ENCODE measurements around the gene TM4SF4.

The TM4SF4 gene

DNA sequence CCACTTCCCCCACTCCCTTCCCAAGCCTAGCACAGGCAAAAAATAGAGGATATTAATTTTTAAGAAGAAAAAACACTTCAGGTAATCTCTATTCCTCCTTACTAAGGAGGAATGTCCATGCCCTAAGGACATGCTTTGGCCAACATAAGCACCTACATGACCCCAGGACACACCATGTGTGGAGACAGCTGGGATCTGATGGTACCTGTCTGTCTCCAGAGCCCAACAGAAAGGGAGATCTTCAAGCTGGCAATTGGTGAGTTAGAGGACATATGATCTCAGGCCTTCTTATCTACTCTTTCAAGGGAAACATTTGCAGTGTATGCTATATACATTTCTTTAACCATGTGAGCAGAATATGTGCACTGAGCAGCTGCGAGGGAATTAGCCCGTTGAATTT lies 7.0 kb downstream of the TM4SF4 start:
- DNase-seq (ENCODE audit: low spot score): no peak

DNA sequence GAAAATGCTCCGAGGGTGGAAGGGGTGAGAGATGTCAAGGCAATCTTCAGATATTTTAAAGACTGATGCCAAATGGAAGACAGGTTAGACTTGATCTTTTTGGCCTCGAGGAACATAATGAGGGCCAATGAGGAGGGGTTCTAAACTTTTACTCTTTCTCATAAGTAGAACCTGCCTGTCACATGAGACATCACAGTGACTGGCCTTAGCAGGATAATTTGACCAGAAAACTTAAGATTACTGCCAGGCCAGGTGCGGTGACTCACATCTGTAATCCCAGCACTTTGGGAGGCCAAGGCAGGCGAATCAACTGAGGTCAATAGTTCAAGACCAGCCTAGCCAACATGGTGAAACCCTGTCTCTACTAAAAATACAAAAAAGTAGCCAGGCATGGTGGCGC lies 12.2 kb downstream of the TM4SF4 start:
- DNase-seq (ENCODE audit: low spot score): no peak

DNA sequence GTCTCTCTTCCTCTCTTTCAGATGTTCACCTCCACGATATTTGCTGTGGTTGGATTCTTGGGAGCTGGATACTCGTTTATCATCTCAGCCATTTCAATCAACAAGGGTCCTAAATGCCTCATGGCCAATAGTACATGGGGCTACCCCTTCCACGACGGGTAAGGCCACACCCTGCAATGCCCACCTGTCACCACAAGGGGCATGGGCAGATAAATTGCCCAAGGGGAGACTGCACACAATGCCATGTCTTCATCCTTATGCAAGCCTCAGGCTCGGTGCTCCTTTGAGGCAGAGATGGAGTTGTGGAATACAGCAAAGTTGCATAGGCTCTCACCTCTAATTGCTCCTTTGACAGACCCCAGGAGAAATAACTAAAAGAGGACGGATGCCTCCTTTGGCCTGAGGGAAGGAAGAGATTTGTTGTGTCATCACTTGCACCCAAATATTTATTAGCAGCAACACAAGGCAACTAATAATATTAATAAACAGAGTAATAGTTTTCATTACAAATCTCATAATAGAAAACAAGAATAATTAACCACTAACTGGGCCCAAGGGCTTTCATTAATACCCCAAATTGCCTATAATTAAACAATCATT lies 13.2 kb downstream of the TM4SF4 start:
- peak; percentile 41 for DNase-seq (ENCODE audit: low spot score)

DNA sequence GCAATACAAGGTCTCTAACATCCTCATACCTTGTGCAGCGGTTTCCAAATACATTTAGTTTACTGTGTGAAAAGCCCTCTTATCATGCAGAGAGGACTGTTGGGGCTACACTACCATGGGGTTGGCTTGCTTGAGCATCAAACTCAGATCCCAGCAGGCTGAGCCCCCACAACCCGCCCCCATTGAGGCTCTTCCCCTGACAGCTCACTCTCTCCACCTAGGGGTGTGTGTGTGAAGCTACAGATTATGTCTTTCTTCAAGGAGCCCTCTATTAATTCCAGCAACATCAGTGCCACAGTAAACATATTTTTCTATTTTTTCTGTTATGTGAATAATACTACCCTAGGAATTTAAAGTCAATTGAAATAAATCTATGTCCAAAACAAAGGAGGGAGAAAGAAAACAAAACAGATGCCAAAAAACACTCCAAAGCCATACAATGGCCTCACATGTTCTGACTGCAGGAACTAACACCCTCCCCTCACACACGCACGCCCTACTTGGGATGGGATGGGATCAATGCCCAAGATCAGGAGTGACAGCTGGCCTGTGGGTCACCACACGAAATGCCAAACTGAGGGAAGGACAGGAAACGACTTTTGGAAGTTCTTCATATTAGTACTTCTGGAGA lies 14.7 kb downstream of the TM4SF4 start:
- peak; percentile 30 for DNase-seq (ENCODE audit: low spot score)

DNA sequence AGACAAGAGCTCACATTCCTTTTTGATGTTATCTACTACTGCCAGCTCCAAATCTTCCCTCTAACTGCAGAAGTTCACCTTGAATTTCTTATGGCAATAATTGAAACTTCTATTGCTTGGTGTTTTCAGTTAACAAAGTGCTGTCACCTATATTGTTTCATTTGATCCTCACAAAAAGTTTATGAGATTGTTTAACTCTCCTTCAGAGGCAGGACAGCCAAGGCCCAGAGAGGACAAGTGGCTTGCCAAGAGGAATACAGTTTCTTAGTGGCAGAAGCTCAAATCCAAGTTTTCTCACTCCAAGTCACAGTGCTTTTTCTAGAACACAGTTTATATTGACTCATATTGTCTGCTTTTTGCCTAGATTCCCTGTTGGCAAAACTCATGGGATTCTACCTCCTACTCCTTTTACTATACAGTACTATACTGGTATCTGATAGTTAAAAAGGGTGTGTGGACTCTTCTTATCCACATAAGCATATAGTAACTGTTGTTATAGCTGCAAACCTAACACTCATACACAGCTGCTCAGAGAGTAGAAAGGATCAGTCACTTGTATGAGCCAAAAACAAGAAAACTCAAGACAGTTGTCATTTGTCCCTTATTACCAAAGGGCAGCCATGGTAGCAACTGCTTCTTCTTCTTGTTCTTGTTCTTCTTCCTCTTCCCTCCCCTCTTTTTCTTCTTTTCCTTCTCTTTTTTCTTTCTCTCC lies 15.9 kb downstream of the TM4SF4 start:
- DNase-seq (ENCODE audit: low spot score): no peak

DNA sequence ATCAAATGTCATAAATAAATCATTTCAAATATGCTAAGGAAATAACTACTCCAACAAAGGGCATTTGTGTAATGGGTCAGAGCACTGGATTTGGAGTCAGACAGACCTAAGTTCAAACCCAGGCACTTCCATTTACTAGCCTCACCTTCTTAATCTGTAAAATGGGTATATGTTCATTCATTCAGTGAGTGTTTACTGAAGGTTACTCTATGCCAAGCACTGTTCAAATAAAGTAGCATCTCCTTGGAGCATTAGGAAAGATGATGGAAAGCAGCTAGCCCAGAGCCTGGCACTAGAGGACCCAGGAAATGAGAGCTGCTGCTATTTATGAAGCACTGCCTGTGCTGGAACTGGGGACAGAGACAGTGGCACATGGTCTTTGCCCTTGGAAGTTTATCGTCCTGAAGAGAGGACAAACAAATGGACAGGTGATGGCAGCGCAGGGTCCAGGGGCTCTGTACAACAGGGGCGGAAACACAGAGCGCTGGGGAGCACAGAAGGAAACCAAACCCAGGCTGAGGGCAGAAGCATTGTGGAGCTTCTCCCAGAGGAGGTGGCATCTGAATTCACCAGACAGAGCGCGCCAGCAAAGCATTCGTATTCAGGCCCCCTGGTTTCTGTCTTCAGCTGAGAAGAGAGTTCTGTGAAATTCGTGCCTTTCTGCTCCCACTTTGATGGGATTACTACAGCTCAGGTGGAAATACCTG lies 19.0 kb downstream of the TM4SF4 start:
- DNase-seq (ENCODE audit: low spot score): no peak

DNA sequence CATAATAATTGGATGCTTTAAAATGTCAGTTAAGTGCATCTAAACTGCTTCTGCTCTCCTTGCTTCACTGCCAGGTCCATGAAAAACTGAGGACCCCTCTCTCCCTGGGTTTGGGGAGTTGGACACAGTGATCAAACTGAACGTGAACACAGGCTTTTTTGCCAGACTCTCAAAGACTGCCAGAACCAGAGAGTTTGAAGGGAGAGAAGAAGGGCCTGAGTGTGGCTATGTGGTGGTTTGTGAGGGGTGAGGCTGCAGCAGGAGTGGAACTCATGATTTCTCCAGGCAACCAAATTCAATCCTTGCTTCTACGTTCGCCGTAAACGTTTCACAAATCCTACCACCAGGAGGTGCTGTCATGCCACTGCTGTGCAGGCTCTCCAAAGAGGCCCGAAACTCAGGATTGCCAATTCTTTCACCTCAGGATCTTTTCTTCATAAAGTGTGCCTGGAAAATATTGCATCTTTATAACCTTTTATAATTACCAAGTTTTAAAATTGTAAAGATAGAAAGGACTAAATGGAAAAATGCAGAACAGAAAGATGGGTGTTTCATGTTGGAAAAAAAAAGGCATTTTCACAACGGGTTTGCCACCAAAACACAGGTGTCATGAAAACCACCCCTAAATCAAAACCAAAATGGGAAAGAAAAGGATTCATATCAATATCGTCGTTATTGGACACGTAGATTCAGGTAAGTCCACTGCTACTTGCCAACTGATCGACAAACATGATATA lies 19.7 kb downstream of the TM4SF4 start:
- DNase-seq (ENCODE audit: low spot score): peak; percentile 21

DNA sequence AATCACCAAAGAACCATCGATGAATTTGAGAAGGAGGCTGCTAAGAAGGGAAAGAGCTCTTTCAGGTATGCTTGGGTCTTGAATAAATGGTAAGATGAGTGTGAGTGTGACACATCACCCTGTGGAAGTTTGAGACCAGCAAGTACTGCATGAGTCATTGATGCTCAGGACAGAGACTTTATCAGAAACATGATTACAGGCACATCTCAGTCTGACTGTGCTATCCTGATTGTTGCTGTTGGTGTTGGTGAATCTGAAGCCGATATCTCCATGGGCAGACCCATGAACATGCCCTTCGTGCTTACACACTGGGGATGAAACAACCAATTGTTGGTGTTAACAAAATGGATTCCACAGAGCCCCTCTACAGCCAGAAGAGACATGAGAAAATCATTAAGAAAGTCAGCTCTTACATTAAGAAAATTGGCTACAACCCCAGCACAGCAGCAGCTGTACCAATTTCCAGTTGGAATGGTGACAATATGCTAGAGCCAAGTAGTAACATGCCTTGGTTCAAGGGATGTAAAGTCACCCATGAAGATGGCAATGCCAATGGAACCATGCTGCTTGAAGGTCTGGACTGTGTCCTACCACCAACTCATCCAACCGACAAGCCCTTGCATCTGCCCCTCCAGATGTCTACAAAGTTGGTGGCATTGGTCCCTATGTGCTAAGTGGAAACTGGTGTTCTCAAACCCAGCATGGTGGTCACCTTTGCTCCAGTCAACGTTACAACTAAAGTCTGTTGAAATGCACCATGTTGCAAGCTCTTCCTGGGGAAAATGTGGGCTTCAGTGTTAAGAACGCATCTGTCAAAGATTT lies 20.5 kb downstream of the TM4SF4 start:
- DNase-seq (ENCODE audit: low spot score): peak; percentile 58

DNA sequence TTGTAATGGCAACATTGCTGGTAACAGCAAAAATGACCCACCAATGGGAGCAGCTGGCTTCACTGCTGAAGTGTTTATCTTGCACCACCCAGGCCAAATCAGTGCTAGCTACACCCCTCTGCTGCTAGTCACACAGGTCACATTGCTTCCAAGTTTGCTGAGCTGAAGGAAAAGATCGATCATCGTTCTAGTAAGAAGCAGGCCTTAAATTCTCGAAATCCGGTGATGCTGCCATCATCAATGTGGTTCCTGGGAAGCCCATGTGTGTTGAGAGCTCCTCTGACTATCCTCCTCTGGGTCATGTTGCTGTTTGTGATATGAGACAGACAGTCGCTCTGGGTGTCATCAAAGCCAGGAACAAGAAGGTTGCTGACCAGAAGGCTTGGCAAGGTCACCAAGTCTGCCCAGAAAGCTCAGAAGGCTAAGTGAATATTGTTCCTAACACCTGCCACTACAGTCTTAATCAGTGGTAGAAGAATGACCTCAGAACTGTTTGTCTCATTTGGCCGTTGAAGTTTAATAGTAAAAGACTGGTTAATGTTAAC lies 21.2 kb downstream of the TM4SF4 start:
- no peak for DNase-seq (ENCODE audit: low spot score)

DNA sequence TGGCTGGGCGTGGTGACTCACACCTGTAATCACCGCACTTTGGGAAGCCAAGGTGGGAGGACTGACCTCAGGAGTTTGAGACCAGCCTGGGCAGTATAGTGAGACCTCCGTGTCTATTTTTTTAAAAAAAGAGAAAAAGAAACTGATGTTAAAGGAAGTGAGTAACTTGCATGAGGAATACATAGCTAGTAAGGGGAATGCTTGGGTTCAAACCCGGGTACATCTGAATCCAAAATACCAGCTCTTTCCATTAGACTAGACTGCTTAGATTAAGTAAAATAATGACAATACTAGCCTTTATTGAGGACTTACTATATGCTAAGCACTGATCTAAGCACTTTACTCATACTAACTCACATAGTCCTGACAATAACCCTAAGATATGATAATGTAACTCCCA lies 22.4 kb downstream of the TM4SF4 start:
- DNase-seq (ENCODE audit: low spot score): no peak

DNA sequence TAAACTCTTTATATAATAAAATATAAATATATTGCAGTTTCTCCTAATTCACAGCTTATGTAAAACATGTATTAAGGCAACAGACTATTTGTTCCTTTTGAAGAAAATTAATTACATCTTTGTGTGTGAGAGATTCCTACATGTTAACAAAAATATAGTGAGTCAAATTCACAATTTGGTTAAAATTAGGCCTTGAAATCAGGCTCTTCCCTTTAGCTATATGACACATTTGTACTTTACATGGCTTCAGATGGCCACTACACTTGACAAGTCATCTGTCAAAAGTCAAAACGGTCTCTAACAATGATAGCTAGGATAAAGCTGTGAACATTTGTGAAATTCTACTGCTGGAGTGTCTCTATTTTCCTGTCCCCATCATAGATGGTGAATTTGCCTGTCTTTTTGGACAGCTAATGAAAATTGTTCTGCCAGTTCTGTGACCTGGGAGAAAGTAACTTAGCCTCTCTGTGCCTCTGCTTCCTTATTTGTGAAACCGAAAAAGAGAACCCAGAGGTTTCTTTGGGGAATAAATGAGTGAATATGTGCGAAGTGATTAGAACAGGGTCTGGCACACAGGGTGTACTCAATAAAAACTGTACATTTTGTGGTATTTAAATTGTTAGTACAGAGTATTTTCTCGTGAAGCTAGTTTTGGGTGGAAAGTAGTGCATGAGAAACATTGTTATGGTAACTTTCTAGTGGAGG lies 23.6 kb downstream of the TM4SF4 start:
- no peak for DNase-seq (ENCODE audit: low spot score)

DNA sequence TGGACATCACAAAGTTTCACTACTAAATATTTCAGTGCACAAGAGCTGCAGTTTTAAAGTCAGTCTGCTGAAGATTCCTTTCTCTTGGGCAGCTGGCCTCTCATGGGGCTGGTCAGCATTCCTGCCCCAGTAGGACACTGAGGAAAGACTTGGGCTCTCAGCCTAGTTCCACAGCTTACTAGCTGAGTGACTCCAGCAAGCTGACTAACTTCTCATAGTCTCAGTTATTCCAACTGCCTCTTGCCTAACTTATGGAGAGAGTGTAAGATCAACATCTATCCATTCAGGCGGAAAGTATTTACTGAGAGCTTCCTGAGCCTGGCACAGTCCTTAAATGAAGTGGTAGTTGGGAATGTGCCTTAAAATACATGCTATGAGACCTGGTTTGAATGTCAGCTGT lies 27.0 kb downstream of the TM4SF4 start:
- no peak for DNase-seq (ENCODE audit: low spot score)

DNA sequence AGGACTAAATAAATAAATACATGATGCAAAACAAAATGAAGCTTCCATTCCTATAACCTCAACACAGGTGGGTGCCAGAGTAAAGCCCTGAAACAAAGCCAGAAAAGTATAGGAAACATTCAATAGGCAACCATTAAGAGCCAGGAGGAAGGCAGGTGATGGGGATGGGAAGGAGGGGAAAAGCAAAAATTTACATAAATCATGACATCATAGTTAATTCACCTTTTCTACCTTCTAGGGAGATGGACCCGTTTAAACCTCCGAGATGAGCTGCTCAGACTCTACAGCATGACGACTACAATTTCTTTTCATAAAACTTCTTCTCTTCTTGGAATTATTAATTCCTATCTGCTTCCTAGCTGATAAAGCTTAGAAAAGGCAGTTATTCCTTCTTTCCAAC lies 27.9 kb downstream of the TM4SF4 start:
- DNase-seq (ENCODE audit: low spot score): no peak

DNA sequence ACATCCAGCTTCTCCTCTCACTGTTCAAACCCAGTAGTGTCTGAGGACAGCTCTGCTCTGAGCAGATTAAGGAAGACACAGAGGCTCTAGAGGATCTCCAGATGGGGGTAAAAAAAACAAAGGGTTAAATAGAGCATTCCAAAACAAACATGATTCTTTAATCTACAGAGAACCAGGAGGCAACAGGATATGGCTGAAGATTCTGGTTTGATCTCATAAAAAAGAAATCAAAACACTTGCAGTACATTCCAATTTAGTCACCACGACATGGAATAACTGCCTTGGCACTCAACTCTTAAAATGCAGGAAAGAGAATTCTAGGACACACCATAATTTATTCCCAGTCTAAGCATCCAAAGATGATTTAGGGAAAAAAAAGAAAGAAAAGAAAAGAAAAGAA lies 32.0 kb downstream of the TM4SF4 start:
- DNase-seq (ENCODE audit: low spot score): no peak

DNA sequence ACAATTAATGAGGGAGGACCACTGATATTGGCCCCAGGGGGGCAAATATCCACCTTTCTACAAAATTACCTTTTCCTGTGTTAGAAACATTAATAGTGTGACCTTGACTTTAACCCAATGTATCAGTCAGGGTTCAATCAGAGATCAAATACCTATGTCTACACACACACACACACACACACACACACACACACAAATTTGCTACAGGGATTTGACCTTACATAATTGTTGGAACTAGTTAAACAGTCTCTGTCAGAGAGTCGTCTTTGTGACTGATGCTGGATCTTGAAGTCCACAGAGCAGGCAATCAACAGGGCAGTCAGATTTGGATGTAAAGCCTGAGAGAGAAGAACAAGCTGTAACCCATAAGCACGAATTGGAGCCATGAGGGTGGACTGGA lies 32.5 kb downstream of the TM4SF4 start:
- no peak for DNase-seq (ENCODE audit: low spot score)

DNA sequence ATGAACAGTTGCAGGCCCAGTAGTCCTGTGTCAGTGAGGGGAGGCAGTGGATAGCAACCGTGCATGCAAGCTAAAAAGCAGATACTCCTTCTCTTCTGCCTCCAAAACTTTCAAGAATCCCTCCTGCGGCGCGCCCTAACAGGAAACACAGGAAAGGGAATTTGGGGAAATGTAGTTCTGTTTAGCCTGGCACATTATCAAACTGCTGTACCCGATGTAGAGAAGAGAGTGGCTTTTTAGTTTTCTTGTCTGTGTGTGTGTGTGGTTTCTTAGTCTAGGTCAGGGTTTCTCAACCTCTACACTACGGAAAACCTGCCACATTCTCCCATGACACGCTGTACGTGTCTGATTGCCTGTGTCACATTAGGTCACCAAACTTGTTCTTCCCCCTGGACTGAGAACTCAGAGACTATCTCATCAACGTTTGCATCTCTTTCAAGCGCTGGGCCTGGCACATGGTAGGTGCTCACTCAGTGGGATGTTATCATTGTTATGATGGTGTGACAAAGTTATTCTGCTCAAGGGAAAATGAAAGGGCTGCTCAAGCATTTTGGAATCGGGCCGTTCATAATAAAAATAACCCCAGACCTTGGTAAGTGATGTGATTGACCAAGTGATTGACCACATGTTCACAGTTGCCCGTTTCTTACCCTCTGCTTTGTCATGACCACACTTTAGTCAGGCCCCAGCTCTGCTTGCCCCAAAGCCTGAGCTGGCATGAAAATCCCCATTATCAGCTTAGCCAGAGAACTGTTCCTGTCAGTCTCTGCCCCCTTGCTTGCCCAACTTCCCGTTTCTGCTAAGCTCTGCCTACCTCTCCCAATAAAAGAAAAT lies 33.2 kb downstream of the TM4SF4 start:
- no peak for DNase-seq (ENCODE audit: low spot score)

DNA sequence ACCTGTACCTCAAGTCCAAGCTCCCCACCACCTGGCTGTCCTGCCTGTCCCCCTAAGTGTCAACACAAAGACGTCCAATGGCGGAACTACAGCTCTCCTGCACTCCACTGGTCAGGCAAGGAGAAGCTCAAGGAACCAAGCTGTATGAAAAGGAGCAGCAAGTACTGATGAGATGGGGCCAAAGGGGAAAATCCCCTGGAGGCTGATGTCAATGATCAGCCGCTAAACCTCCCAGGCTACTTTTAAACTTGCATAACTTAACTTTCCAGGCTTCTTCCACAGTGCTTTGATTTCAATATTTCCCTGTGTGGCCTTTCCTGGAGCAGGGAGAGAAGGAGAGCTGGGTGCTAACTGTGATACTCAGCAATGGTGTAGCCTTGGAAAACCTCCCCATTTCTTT lies 35.0 kb downstream of the TM4SF4 start:
- no peak for DNase-seq (ENCODE audit: low spot score)

DNA sequence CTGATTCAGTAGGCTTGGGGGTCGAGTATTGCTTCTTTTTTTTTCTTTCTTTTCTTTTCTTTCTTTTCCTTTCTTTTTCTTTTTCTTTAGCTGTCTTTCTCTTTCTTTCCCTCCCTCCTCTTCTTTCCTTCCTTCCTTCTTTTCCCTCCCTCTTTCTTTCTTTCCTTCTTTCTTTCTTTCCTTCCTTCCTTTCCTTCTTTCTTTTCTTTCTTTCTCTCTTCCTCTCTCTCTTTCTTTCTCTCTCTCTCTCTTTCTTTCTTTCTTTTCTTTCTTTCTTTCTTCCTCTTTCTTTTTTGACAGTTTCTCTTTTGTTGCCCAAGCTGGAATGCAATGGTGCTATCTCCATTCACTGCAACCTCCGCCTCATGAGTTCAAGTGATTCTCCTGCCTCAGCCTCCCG lies 36.0 kb downstream of the TM4SF4 start:
- DNase-seq (ENCODE audit: low spot score): no peak

DNA sequence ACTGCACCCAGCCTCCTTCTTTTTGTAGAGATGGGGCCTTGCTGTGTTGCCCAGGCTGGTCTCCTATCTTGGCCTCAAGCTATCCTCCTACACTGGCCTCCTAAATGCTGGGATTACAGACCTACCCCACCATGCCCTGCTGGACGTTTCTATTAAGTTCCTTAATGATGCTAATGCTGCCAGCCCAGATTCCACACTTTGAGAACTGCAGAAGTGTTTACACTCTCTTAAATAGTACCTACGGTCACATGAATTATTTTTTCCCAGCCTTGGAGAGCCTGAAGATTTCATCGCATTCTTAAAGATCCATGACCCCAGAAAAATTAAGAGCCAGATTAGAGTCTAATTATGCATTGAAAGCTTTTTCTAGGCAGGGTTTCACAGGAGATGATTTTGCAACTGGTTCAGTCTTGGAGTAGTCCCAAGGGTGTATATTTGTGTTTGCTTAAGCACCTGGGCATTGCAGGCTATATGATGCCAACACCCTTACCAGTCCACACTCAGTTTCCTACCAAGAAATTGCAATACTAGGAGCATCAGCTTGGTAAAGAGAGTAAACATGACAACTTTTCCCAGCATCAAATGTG lies 36.6 kb downstream of the TM4SF4 start:
- DNase-seq (ENCODE audit: low spot score): no peak

All from RKO (cell line).